ENCODE measurements around the gene PLXNB1.

The PLXNB1 gene

DNA sequence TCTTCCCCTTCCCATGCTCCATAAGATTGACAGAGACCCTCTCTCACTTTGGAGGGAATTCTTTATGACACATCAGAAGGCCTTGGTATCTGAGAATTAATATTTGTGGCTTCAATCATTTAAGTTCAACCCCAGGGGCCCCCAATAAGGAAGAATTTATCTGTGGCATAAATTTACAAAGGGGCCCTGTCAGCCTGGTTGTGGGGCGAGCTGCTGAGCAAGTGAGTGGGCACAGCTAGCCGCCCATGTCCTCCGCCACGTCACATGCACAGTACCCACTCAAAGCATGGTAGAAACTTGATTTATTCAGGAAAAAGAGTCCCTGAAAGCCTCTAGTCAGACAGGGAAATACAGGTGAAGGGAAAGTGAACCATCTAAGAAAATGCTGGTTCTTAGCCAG is 13.3 kb downstream of the PLXNB1 start:
- no peak for DNase-seq

DNA sequence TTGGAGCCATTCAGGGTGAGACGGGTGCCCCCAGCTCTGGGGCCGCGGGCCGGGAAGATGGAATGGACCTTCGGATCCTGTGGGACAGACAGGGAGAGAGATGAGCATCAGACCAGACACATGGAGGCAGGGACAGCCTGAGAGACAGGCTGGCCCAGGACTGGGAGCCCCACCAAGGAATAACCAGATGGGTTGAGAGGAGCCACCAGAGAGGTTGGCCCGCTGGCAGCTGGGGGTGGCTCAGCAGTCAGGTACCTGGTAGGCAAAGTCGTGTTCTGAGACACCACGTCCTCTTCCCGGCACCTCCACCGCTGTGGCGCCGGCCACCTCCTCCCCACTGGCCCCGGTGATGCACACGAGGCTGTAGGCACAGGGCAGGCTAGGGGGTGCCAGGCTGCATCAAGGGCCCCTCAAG is 13.8 kb downstream of the PLXNB1 start:
- no peak for DNase-seq

DNA sequence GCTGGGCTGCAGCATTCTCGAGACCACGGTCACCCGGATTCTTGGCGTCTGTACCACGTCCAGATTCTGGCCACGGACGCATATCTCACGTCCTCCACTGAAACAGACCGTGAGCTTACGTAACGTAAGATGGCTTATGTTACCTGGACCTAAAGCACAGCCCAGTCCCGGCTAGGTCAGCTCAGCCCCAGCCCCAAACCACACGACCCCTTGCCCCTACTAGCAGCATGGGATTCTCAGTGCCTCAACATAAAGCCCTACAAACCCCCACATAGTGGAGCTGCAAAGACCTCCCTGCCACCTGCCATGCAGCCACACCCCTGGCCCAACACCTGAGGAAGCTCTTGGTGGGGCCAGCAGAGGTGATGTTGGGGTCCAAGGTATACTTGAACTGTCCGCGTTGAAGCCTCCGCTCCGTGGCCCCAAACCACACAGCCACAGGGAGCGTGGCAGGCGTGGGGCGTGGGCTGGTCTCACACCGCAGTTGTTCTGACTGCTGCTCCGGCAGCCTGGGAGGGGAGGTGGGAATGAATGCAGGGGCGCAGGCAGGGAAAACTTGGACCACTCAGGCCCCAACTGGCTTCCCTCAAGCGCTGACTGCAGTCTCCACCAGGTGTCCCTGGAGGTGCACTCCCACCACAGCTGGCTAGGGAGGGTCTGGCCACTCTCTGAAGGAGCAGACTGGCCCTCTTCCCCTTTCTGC is 14.5 kb downstream of the PLXNB1 start:
- no peak for DNase-seq

DNA sequence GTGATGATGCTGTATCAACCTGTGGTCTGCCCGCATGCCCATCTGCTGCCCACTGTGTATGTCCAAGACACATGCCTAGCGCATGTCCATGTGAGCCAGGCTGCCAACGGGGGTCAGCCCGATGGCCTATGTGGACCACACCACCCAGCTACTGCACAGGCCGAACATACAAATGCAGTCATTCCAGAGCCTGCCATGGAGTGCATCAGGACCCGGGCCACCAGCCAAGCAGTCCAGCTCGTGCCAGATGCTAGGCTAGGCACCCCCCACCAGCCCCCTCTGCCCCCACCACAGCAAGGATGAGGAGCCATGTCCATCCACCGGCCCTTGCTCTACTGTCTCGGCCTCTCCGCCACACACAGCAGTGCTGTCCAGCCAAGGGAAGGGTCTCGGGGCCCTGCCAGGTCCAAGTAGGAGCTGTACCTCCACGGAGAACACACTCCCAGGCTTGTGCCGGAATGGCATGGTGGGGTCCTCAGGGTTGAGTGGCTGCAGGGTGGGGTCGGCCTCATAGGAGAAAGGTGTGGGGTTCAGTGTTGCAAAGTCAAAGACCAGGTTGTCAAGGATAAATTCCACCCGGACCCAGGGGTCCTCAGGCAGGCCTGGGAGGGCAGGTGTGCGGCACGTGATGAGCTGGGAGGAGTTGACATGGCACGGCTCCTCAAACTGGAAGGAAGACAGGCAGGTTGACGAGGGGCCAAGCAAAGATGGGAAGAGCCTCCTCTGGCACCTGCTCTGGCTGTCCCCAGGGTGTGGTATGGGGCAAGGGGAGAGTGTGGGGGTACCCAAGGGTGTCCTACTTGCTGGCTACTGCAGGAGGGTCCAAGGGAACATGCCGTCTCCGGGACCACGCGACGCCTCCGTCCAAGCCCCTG is 15.3 kb downstream of the PLXNB1 start:
- DNase-seq = no peak

DNA sequence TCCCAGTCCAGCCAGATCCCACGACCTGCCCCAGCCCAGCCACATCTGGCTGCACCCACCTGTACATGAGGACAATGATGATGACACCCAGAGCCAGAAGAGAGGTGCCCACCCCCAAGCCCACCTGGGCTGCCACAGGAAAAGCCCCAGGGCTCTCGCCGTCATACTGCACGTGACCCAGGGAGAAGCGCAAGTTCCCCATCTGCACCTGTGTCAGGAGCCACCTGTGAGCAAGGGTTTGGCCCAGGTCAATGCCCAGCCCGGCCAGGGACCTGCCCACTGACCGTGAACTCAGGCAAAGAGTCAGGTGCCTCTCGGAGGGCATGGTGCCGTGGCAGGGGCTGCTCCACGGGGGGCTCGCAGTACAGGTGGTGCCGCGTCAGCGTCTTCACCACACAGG is 16.3 kb downstream of the PLXNB1 start:
- no peak for DNase-seq

DNA sequence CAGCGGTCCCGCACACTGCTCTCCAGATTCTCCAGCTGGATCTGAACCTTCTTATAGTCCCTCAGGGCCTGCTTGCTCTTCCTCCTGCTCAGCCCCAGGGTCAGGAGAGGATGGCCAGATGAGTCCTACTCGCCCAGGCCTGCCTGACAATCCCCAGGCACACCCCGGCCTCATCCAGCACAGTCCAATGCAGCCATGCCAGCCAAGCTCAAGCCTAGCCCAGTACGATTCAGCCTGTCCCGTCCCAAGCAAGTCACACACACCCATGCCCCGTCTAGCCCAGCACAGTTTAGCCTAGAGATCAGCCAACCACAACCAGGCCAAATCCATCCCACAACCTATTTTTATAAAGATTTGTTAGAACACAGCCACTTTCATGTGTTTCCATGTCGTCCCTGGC is 16.8 kb downstream of the PLXNB1 start:
- no peak for DNase-seq

DNA sequence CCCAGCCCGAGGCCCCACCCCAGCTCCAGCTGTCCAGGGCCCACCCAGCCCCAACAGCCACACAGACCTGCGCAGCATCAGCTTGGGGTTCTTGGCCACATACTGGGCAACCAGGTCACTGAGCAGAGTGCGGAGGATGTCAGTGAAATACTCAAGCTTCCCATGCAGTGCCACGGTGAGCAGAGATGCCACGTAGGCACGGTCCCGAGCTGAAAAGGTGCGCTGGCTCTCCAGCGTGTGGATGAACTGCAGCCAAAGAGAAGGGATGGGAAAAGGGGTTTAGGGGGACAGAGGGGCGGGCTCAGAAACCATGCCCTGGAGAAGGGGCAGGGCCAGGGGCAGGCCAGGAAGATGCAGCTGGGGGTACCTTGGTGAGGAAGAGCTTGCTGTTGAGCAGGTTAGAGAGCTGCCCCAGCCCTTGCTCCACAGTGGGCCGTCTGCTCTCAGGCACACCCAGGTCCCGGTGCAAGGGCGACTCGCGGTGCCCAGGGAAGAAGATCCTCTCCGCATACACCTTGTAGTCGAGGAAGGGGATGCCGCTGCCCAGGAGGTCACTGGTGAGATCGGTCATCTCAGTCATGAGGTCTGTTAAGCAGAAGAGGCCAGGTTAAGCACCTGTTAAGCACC is 17.4 kb downstream of the PLXNB1 start:
- no peak for DNase-seq

DNA sequence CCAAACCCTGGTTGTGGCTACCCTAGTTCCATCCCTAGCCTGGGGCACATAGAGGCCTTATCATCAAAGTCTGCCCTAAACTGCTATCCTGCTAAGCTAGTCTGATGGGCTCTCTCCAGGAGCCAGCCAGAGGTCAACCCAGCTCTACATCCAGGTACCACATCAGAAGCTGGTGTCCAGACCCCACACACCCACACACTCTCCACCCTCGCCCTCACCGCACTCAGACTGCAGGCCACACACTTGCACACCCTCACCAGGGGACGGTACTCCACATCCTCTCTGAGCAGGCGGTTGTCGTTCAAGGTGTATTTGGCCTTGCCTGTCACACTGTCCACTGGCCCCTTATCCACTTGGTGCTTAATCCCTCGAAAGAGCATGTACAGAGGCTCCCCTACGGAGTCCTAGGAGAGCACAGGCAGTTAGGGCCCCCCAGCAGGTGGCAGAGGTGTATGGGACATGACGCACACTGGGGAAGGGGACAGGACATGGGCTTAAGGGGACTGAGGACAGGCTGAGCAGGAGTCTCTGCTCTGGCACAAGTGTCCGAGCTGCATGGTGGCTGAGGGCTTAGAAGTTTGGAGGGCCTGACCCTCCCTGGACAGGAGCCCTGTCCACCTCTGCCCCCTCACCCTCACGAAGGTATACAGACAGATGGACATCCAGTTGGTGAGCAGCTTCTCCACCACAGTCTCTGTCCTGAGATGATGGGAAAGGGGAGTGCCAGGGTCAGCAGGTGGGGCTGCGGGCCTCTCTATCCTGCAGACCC is 18.1 kb downstream of the PLXNB1 start:
- DNase-seq = no peak

DNA sequence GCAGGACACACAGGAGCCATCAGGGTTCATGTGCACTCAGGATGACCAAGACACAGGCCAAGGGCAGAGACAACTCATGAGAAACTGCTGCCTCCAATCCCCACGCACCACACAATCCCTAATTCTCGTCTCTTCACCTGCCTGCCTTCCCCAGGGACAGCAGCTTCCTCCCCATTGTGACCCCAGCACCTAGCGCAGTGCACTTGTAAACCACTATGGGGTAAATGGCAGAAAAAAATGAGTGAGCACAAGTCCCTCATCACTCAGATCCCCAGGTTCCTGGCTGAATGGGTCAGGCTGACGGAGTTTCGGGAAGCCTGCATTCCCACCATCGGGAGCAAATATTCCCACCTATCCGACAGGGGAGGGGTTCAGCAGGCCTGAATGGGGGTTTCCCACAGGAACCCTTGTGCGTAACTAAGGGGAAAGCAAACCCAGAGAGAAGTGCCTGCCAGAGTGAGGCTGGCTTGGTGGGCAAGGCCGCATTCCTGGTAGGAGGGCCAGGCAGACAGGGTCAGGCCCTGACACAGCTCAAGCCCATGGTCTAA is 18.8 kb downstream of the PLXNB1 start:
- DNase-seq = no peak

DNA sequence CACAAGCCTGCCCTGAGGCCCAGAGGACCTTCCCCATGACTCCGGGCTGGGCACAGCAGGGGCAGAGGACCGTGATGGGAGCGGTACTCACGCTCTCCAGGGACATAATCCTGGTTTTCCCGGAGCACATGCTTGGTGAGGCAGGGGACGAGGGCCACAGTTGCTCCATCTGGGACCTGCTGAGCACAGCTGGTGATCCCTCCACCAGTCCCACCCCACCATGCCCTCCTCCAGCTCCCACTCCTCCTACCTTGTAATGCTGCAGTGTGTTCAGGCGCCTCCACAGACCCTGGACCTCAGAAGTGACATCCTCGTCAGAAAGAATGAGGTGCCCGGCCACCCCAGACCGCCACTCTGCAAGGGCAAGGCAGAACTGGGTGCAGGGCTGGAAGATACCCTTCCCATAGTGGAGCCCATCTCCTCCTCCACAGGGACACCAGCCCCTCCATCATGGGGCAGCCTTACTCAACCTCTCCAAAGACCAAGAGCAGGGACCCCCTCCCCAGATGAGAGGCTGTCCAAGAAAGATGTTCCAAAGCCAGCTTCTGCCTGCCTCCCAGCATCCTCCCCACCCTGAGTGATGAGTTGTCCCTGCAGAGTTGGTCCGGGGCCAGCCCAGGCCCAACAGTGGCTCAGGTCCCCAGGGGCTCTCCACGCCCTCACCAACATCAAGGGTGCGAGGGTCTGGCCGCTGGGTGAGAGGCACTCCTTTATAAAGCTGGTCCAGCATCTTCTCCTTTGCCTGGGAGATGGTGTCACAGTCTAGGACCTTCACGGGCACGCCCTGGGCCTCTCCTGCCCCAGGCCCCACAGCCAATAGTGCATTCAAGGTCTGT is 19.5 kb downstream of the PLXNB1 start:
- no peak for DNase-seq

DNA sequence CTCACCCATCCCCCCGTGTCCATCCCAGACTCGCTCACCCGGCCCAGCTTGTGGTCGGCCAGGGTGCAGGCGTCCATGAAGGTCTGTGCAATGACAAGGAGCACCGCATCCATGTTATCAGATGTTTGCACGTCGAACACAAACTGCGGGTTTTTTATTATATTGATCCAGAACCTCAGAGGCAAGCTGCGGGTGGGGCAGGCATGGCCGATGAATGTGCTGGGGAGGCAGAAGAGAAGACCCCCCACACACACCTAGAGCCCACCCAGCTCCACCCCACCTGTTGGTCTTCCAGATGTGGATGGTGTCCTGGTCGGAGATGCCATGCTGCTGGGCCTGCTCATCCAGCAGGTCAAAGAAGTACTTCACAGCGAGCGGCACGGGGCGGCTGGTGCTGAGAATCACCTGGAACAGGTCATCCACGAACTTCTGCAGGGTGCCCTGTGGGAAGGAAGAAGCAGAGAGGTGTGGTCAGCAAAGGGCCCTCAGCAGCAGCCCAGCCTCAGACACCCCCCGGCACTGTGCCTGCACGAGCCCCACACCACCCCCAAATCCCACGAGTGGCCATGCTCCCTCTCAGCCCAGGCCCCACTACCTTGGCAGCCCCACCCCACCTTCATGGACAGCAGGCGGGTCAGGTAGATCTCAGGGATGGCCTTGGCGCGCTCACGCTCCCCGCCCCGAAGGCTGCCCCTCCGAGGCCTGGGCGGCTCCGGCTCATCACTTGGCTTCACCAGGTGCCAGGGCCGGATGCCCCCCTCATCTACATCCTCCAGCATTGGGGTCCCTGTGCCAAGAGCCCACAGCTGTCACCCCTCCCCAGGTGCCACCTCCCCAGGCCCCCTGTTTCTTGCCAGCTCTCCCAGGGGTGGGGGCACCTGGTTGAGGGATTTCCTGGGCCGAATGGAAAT is 20.3 kb downstream of the PLXNB1 start:
- no peak for DNase-seq

DNA sequence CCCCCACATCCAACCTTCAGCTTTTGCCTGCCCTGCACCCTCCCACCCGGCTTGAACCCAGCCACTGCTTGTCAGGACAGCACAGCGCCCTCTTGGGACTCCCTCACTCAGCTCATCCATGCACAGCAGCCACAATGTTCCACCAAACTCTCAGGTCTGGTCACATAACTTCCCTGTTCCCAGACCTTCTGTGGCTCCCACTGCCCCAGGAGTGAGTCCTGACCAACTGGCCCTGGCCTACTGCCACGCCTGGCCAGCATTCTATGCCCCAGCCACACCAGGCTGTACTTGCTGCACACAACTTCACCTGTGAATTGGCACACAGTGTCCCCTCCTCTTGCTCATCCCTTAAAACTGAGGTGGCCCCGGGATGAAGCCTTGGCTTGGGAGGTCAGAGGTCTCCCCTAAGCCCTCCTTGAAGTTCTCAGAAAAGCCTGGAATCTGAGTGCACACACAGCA is 21.0 kb downstream of the PLXNB1 start:
- DNase-seq = no peak

DNA sequence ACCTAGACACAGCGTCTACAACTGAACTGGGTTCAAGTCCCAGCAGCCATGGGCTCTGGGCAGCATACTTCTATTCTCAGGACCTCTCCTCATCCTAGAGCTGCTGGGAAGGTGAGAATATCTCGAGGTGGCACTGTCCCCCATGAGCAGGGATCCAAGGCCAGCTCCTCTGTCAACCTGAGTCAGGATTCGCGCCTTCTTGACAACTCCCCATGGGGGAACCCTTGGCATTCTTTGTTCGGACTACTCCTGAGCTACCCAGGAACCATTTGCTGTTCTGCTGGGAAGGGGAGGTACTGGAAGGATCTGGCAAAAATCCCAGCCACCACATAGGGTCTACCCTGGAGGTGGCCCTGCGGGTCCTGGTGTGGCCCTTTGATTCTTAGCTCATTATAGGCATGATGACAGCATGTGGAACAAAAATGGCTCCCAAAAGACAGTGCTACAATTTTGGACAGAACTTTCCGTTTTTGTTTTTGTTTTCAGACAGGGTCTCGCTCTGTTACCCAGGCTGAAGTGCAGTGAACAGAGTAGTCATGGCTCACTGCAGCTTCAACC is 22.3 kb downstream of the PLXNB1 start:
- DNase-seq = no peak

DNA sequence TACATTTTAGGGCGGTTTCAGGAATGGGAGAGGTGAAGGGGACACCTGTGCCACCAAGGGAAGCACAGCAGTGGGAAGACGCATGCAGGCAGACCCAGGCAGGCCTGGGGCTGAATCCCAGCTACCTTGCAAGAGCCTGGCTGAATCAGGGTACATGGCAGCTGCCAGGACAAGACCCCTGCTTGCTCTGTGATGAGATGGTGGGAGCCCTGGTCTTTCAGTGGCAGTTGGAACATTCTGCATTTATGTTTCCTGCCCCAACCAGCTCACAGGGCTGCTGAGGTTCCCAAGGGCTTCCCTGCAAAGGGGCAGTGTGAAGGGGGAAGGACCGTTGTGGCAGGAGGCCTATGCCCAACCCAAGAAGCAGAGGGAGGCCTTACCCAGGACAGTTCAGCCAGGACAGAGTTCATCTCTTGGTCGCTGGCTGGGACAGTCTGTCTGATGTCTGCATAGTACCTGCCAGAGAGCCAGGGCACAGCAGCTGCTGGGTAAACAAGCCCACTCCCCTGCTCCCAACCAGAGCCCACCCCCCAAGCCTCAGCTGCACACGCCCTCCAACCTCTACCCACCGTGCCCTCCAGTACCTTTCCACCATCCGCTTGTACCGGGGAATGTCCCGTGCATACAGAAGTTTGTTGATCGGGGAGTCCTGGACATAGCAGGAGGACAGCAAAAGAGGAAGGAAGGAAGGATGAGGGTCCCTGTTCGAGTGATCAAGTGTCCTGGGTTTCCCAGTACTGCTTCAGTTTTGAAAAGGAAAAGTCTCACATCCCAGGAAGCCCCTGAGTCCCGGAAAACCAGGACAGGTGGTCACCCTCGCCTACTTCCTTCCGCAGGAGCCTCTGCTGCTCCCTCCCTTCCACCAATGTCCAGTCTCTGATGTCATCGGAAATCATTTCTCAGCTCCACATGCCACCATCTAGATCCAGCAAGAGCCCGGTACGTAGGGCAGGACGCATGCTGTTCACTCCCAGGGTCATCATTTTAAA is 23.1 kb downstream of the PLXNB1 start:
- no peak for DNase-seq

DNA sequence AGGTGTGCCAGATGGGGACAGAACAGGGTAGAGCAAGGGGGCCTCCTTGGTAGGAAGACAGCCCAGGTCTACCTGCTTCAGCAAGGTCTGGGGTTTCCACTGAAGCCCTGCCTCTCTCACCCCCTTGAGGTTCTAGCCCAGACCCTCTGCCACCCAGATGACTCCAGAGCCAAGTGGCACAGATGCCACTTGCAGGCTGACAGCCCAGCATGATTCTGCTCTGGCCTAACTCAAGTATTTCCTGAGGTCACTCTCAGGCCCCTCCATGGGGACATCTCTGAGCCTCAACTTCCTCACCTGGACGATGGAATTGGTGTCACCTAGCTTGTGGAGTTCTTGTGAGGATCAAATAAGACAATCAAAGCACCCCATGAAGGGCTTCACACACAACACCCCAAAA is 23.9 kb downstream of the PLXNB1 start:
- no peak for DNase-seq

DNA sequence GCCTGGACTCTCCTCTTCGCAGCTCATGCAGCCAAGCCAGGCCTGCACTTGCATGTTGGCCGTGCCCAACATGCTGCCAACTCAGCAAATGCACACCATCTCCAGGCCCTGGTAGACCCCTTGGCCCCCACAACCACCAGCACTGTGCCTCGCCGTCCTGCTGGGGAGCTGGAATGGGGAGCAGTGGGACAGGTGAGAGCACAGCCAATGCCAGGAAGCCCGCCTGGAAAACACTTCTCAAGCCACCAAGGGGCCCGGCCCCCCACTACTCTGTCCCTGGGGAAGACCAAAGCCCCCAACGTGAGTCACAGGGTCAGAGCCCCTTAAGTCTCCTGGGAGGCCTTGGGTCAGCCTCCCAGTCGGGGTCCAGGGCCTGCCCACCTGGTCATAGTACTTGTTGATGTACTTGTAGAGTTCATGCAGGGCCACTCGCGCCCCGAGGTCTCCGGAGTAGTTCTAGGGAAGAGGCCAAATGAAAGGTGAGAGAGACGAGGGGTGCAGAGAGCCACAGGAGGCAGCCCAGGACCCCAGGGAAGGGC is 24.5 kb downstream of the PLXNB1 start:
- DNase-seq = no peak

DNA sequence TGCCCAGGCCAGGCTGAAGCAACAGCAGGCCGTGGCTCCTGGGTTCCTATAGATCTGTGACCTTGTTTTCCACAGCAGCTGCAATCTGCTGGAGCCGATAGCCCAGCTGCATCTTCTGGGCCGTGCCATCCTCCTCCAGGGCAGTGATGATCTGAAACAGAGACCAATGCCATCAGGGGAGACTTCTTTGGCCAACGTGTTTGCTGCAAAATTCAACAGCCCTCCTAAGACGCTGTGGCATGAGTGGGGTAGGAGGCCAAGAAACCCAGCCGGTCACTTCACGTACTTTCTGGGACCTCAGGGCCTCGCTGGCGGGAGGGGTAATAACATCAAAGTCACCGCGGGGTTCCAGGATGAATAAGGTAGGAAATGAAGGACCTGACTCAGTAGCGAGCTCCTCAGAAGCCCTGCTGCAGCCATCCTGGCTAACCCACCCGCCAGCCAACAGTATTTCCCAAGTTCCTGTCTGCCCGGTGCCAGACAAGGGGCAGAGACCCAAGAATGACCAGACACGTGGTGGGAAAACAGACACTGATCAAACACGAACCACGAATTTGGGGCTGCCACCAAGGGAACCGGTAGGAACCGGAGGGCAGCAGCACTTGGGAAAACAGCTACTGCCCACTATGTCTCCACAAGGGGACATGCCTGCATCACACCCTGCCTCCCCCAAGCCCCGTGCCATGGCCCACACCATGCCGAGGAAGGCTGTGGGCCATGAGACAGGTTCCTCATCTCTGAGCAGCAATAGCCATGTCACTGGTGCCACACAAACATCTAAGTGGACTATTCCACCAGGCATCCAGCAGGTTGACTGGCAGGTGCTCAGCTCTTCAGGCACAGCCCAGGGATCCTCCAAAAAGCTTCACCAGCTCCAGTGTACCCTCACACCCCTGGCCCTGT is 25.2 kb downstream of the PLXNB1 start:
- no peak for DNase-seq
